Mesothelial cell of epicardium (in vitro differentiated cells): ENCODE measurements around the gene LPIN3. TPM values are rescaled to one million over a fixed set of nuclear protein-coding genes. Genes with fewer than 3 reads are reported as not detected.

Experiments used
- DNase-seq, 2 experiments: peaks; one replicate each; pipeline ENCODE4 v3.0.0; 2021; ENCODE audit warnings: low spot score in 2 of 2; ENCODE audit not compliant: unreplicated experiment in 2 of 2
- H3K27ac Mint-ChIP-seq: 2 replicates; pipeline ENCODE4 v1.8.0; 2021; ENCODE audit warnings: mixed read lengths
- H3K27me3 Mint-ChIP-seq: 2 replicates; pipeline ENCODE4 v1.8.0; 2021; ENCODE audit warnings: low read depth, mixed read lengths
- H3K36me3 Mint-ChIP-seq: 2 replicates; pipeline ENCODE4 v1.8.0; 2021; ENCODE audit warnings: mixed read lengths
- H3K4me1 Mint-ChIP-seq: 2 replicates; pipeline ENCODE4 v1.8.0; 2021; ENCODE audit warnings: mixed read lengths
- H3K4me3 Mint-ChIP-seq: 2 replicates; pipeline ENCODE4 v1.8.0; 2021; ENCODE audit warnings: mild to moderate bottlenecking, moderate library complexity, mixed read lengths
- H3K9me3 Mint-ChIP-seq: 2 replicates; pipeline ENCODE4 v1.8.0; 2021; ENCODE audit warnings: mixed read lengths
- CTCF ChIP-seq: fragments of 200-600 bp; sonication (generic); IDR thresholded peaks from one replicate; pipeline ENCODE4 v1.5.0; 2021; ENCODE audit warnings: antibody characterized with exemption; ENCODE audit not compliant: unreplicated experiment
- total RNA-seq: library from RNA; stranded (reverse); gene quantifications from 3 replicates; pipeline ENCODE4 v1.2.1, GENCODE V29; 2021

Gene LPIN3
- total RNA-seq, 1 donor from 2014 or later, result 21.3 TPM

DNA sequence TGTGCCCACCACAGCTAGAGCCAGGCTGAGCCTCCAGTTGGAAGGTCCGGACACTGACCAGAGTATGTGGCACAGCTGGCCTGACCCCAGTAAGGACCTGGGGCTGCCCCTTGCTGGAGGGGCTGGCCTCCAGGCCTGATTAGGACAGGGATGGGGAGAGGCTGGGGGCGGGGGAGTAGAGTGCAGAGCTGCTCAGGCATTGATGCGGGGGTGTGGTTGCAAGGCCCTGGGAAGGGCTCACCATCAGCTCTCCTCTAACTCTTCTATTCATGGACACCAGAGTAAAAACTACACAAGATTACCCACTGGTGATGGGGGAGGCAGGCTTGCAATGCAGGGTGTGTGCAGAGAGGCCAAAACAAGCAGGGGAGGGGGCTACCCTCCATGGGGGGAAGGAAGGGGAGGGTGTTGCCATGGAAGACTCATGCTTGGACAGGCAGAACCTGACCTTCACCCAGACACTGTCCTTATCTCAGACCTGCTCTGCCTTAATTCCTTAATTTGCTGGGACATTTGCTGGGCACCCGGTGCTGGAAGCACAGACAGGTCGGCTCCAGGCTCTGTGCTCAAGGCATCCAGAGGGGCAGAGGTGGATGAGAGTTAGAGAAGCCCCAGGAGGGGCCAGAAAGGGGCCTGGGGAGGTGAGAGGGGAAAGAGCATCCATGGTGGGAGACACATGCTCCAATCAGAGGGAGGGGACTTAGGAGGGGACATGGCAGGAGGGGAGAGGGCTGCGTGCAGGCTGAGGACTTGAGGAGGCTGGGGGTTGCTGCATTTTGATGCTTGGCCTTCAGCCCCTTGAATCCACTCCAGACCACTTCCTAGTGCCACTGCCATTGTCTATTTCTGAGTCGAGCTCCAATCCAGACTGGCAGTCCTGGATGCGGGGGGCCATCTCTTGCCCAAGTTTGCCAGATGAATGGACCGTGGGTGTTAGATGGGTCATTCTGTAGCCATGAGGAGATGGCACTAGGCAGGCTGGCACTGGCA lies 33.6 kb downstream of the LPIN3 start:
- peaks cover 21% of the 10 kb centered on the region for H3K27me3 Mint-ChIP-seq
- peaks cover 10% of the 10 kb centered on the region for H3K9me3 Mint-ChIP-seq
- no peak for TF ChIP-seq CTCF
- no peak for DNase-seq
- peaks cover 6% of the 10 kb centered on the region for H3K36me3 Mint-ChIP-seq
- no peak overlapping the region for H3K4me3 Mint-ChIP-seq
- no peak overlapping the region for H3K27ac Mint-ChIP-seq
- peaks cover 14% of the 10 kb centered on the region for H3K4me1 Mint-ChIP-seq

- TF ChIP-seq CTCF, result no peak
- Mint-ChIP-seq H3K27ac (no peak overlapping the region), H3K9me3 (peaks cover 10% of the 10 kb centered on the region), H3K36me3 (peaks cover 6% of the 10 kb centered on the region), H3K27me3 (peaks cover 19% of the 10 kb centered on the region), H3K4me3 (no peak overlapping the region), H3K4me1 (peaks cover 16% of the 10 kb centered on the region)
- DNase-seq, result no peak
Observed at GRCh38 chr20:41375846-41376245, 35.2 kb downstream of the LPIN3 start.

- H3K4me3 Mint-ChIP-seq, result no peak overlapping the region
- TF ChIP-seq CTCF, result no peak
- DNase-seq, result no peak
- H3K27ac Mint-ChIP-seq, result no peak overlapping the region
- peaks cover 19% of the 10 kb centered on the region for H3K27me3 Mint-ChIP-seq
- H3K36me3 Mint-ChIP-seq, result peaks cover 2% of the 10 kb centered on the region
- peaks cover 7% of the 10 kb centered on the region for H3K9me3 Mint-ChIP-seq
- peaks cover 16% of the 10 kb centered on the region for H3K4me1 Mint-ChIP-seq
Observed at GRCh38 chr20:41376349-41376748, 35.7 kb downstream of the LPIN3 start.

- no peak overlapping the region for H3K4me3 Mint-ChIP-seq
- peaks cover 19% of the 10 kb centered on the region for H3K4me1 Mint-ChIP-seq
- peaks cover 19% of the 10 kb centered on the region for H3K27me3 Mint-ChIP-seq
Observed at GRCh38 chr20:41377275-41377674, 36.7 kb downstream of the LPIN3 start.

GRCh38 chr20:41379551-41379950 lies 38.9 kb downstream of the LPIN3 start:
- Mint-ChIP-seq H3K4me3 (no peak overlapping the region), H3K36me3 (no peaks in the 10 kb centered on the region), H3K9me3 (no peaks in the 10 kb centered on the region), H3K27me3 (peaks cover 19% of the 10 kb centered on the region), H3K27ac (no peak overlapping the region), H3K4me1 (peaks cover 13% of the 10 kb centered on the region)
- no peak for TF ChIP-seq CTCF
- DNase-seq, result no peak

More at GRCh38 chr20:41377275-41377674, 36.7 kb downstream of the LPIN3 start:
- TF ChIP-seq CTCF, result no peak
- DNase-seq, result no peak
- H3K9me3 Mint-ChIP-seq, result peaks cover 5% of the 10 kb centered on the region
- no peaks in the 10 kb centered on the region for H3K36me3 Mint-ChIP-seq
- no peak overlapping the region for H3K27ac Mint-ChIP-seq
